ENCODE results near the gene BABAM2. TPM values are rescaled to one million over a fixed set of nuclear protein-coding genes. Genes with fewer than 3 reads are reported as not detected.

The BABAM2 gene
- total and polyA plus RNA-seq, 2 of the 4 experiments (the other 2 are of a cell fraction) = 20.9 to 23.1 TPM

- Histone ChIP-seq H3K4me3 (ENCODE audit: insufficient read depth, low read depth, low read length) (no peak overlapping the region), H4K8ac (ENCODE audit: low read depth in 2 of 2, low read length in 2 of 2) (0 out of 4 replicates have a peak overlapping the region, but pooled peaks of 1 of the 2 experiments have one; percentile 11), H3K27ac (ENCODE audit: insufficient read depth, low read length) (no peak overlapping the region), H3K4me1 (ENCODE audit: control insufficient read depth, insufficient read depth, low read length) (peaks cover 12% of the 10 kb centered on the region), H3K18ac (ENCODE audit: low read depth, low read length) (no peak overlapping the region), H4K91ac (ENCODE audit: insufficient read depth, low read depth, low read length) (no peak overlapping the region), H2AFZ (replicated peaks; ENCODE audit: low read length, poor library complexity) (no peak overlapping the region), H2AK5ac (ENCODE audit: low read depth, low read length) (0 out of 2 replicates have a peak overlapping the region, but pooled peaks have one; percentile 30), H3K9me3 (ENCODE audit: control insufficient read depth, insufficient read depth, low read length) (no peaks in the 10 kb centered on the region), H3K23ac (ENCODE audit: low read depth, low read length) (0 out of 2 replicates have a peak overlapping the region, but pooled peaks have one; percentile 2), H2BK15ac (ENCODE audit: low read depth, low read length) (no peak overlapping the region), H3K14ac (replicated peaks; ENCODE audit: low read depth, low read length) (0 out of 2 replicates have a peak overlapping the region, but pooled peaks have one; percentile 7), H3K9me1 (ENCODE audit: insufficient read depth, low read length) (0 out of 2 replicates have a peak, but pooled peaks cover 2% of the 10 kb centered on the region), H3K4me2 (ENCODE audit: low read depth, low read length) (no peak overlapping the region; the same call in 1 of the 2 replicates), H2BK20ac (ENCODE audit: low read depth, low read length) (no peak overlapping the region), H3K36me3 (ENCODE audit: control insufficient read depth, insufficient read depth, low read length) (no peaks in the 10 kb centered on the region), H3K9ac (ENCODE audit: low read depth, low read length) (no peak overlapping the region), H3K4ac (ENCODE audit: low read depth, low read length) (peak overlapping the region; percentile 2; the same call in 1 of the 2 replicates), H2BK120ac (ENCODE audit: low read depth, low read length) (no peak overlapping the region), H3K56ac (ENCODE audit: extremely low read depth, insufficient read depth, low read length) (no peak overlapping the region), H4K20me1 (ENCODE audit: insufficient read depth, low read length) (no peaks in the 10 kb centered on the region), H4K5ac (ENCODE audit: low read depth, low read length) (no peak overlapping the region), H3K27me3 (ENCODE audit: control insufficient read depth, insufficient read depth, low read length) (no peaks in the 10 kb centered on the region), H3K79me1 (ENCODE audit: low read depth in 1 of 2, low read length in 2 of 2) (no peaks in the 10 kb centered on the region), H2BK5ac (ENCODE audit: low read depth, low read length, poor library complexity, severe bottlenecking) (no peak overlapping the region), H2AK9ac (replicated peaks; ENCODE audit: low read depth, low read length, poor library complexity) (no peak overlapping the region)
- CTCF ChIA-PET = no interaction called here
- ATAC-seq (ENCODE audit: low read depth) = no peak
- no CpG with 5 or more reads among the region's 1 CpG for WGBS, 2 experiments (ENCODE audit: extremely low coverage in 2 of 2, insufficient read length in 1 of 2)
- no peak for DNase-seq
- no TSS peak for BruUV-seq (replicated peaks)
- dilution Hi-C loops (cut with HindIII; ENCODE audit: low sequenced_read_pairs, unreplicated experiment) (no loop called here), in situ Hi-C loops (cut with MboI; ENCODE audit: low sequenced_read_pairs) (no loop called here), intact Hi-C loops (cut with micrococcal nuclease) (loop anchor here (2.0 kb wide), 1 partner anchor 341 kb away; no protein-coding TSS in a partner anchor)
- POLR2A ChIA-PET (ENCODE audit: unreplicated experiment) = no interaction called here
- TF ChIP-seq CEBPB (IDR thresholded peaks at IDR 0.05; ENCODE audit: low read depth, low read length) = no peak
- TF ChIP-seq RAD21 (IDR thresholded peaks at IDR 0.05; ENCODE audit: low read length) = no peak
- TF ChIP-seq SMC3 (IDR thresholded peaks at IDR 0.05; ENCODE audit: low read depth, low read length) = no peak
- no peak for TF ChIP-seq MXI1 (IDR thresholded peaks at IDR 0.05; ENCODE audit: borderline replicate concordance, low read depth, low read length)
- TF ChIP-seq POLR2A (IDR thresholded peaks at IDR 0.05; ENCODE audit: low read depth, low read length) = no peak
- no peak for TF ChIP-seq MAZ (IDR thresholded peaks at IDR 0.05; ENCODE audit: borderline replicate concordance, low read depth, low read length)
- TF ChIP-seq RCOR1 (IDR thresholded peaks at IDR 0.05; ENCODE audit: insufficient replicate concordance, low read length) = no peak
- no peak for TF ChIP-seq NFE2L2 (IDR thresholded peaks at IDR 0.05; ENCODE audit: low read depth, low read length)
- no peak for TF ChIP-seq ELK1 (IDR thresholded peaks at IDR 0.05; ENCODE audit: borderline replicate concordance, low read depth, low read length)
These were observed 158.9 kb downstream of the BABAM2 start for GRCh38 chr2:28049416-28049815.
